ENCODE data around the gene PTMA. TPM values are rescaled to one million over a fixed set of nuclear protein-coding genes. Genes with fewer than 3 reads are reported as not detected.

PTMA gene
- total and polyA plus RNA-seq, 9 of the 15 experiments (the other 6 are each of a cell fraction or from before 2014, with no cell fraction given): 429 to 2,322 (median 1,578) TPM

- TF ChIP-seq ZBTB9 (CRISPR knock-in tag; IDR thresholded peaks at IDR 0.05) (no peak), SP2 (IDR thresholded peaks at IDR 0.05; ENCODE audit: extremely low read depth, low read depth, low read length, poor library complexity, severe bottlenecking) (no peak), MYC (IDR thresholded peaks at IDR 0.05; ENCODE audit: low read depth, low read length) (peak; percentile 60; the same call in 1 of the 2 replicates), MYC (CRISPR knock-in tag; IDR thresholded peaks at IDR 0.05; ENCODE audit: borderline replicate concordance, low read depth) (no peak), NFXL1 (CRISPR knock-in tag; IDR thresholded peaks at IDR 0.05) (no peak), ZBTB33 (CRISPR knock-in tag; IDR thresholded peaks at IDR 0.05) (no peak), PKNOX1 (IDR thresholded peaks at IDR 0.05) (no peak), U2AF2 (optimal IDR thresholded peaks at IDR 0.05; ENCODE audit: low read depth, low read length) (no peak), HDGF (IDR thresholded peaks at IDR 0.05) (no peak), FOSL1 (tag; conservative IDR thresholded peaks at IDR 0.05) (no peak), ZNF316 (IDR thresholded peaks at IDR 0.05) (no peak), MAFK (IDR thresholded peaks at IDR 0.05; ENCODE audit: low read length) (no peak), HCFC1 (IDR thresholded peaks at IDR 0.05; ENCODE audit: low read depth, low read length) (no peak), EZH2 (IDR thresholded peaks at IDR 0.05; ENCODE audit: borderline replicate concordance, low read depth, low read length) (no peak), PRMT5 (CRISPR knock-in tag; IDR thresholded peaks at IDR 0.05) (no peak), POLR2AphosphoS5 (IDR thresholded peaks at IDR 0.05; ENCODE audit: control insufficient read depth, insufficient read depth, low read depth, low read length) (no peak)
- TF ChIP-seq, protein P1, sequence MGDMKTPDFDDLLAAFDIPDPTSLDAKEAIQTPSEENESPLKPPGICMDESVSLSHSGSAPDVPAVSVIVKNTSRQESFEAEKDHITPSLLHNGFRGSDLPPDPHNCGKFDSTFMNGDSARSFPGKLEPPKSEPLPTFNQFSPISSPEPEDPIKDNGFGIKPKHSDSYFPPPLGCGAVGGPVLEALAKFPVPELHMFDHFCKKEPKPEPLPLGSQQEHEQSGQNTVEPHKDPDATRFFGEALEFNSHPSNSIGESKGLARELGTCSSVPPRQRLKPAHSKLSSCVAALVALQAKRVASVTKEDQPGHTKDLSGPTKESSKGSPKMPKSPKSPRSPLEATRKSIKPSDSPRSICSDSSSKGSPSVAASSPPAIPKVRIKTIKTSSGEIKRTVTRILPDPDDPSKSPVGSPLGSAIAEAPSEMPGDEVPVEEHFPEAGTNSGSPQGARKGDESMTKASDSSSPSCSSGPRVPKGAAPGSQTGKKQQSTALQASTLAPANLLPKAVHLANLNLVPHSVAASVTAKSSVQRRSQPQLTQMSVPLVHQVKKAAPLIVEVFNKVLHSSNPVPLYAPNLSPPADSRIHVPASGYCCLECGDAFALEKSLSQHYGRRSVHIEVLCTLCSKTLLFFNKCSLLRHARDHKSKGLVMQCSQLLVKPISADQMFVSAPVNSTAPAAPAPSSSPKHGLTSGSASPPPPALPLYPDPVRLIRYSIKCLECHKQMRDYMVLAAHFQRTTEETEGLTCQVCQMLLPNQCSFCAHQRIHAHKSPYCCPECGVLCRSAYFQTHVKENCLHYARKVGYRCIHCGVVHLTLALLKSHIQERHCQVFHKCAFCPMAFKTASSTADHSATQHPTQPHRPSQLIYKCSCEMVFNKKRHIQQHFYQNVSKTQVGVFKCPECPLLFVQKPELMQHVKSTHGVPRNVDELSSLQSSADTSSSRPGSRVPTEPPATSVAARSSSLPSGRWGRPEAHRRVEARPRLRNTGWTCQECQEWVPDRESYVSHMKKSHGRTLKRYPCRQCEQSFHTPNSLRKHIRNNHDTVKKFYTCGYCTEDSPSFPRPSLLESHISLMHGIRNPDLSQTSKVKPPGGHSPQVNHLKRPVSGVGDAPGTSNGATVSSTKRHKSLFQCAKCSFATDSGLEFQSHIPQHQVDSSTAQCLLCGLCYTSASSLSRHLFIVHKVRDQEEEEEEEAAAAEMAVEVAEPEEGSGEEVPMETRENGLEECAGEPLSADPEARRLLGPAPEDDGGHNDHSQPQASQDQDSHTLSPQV (IDR thresholded peaks at IDR 0.05): peak; percentile 80
- TF ChIP-seq, protein P2, sequence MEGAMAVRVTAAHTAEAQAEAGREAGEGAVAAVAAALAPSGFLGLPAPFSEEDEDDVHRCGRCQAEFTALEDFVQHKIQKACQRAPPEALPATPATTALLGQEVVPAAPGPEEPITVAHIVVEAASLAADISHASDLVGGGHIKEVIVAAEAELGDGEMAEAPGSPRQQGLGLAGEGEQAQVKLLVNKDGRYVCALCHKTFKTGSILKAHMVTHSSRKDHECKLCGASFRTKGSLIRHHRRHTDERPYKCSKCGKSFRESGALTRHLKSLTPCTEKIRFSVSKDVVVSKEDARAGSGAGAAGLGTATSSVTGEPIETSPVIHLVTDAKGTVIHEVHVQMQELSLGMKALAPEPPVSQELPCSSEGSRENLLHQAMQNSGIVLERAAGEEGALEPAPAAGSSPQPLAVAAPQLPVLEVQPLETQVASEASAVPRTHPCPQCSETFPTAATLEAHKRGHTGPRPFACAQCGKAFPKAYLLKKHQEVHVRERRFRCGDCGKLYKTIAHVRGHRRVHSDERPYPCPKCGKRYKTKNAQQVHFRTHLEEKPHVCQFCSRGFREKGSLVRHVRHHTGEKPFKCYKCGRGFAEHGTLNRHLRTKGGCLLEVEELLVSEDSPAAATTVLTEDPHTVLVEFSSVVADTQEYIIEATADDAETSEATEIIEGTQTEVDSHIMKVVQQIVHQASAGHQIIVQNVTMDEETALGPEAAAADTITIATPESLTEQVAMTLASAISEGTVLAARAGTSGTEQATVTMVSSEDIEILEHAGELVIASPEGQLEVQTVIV (CRISPR knock-in tag; IDR thresholded peaks at IDR 0.05; ENCODE audit: borderline replicate concordance): no peak
Measured at GRCh38 chr2:231664727-231665126, 43.6 kb upstream of the PTMA start (continued).

Data from K562 (cell line).